ENCODE results near the gene HLCS.

Gene HLCS

DNA sequence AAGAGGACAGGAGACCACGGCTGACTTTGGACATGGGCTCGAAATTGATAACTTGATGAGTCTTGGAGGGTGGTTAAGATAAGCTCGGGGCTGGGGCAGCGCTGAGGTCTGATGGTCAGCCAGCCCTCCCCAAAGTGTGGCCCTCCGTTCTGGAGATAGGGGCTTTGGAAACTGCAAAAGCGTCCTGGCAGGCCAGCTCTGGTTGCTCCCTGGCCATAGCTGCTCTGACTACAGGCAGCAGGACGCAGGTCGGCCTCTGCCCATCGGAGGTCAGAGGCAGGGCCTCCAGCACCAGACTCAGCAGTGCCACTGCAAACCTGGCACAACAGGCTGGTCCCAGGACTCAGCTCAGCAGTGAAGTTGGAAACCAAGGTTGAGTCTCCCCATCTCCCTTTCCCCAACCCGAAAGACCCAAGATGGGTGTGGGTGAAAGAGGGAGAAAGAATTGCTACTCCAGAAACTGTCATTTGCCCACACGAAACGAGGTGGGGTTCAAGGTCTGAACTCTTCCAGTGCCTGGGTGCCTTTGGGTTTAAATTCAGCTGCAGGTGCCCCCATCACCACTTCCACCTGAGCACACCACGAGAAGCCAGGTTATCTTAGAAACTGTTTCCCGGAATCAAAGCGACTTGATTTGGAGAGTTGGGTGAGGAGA lies 262.7 kb downstream of the HLCS start:
- DNase-seq (ENCODE audit: low read depth), result no peak

DNA sequence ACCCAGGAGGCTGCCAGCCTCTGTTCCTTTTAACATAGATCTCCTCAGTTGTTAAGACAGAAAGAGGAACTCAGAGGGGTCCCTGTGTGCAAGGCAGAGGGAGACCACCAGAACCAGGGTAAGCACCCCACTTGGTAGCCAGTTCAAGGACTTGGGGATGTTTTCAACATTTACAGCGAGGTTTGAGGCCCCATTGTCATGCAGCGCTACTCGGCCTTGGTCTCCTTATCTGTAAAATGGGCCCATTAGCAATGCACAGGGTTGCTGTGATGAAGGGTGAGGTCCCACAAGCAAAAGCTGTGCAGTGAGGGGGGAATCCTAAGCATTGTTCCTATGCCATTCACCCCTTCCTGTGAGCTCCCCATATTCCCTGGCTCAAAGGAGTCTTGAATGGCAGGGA lies 263.3 kb downstream of the HLCS start:
- DNase-seq (ENCODE audit: low read depth), result no peak

DNA sequence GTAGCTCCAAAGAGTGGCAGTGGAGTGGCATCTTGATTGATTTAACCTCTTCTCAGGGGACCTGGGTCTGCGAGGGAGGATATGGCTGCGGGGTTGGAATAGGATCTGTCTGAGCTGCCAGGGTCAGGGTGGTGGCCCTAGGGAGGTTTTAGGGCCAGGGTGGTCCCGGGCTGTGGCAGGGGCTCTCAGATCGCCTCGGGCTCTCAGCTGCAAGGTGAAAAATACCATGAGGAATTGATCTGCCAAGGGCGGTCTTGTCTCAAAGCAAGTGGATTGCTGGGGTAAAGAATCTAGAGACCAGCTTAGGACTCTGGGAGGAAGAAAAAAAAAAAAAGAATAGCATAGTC lies 263.9 kb downstream of the HLCS start:
- no peak for DNase-seq (ENCODE audit: low read depth)

DNA sequence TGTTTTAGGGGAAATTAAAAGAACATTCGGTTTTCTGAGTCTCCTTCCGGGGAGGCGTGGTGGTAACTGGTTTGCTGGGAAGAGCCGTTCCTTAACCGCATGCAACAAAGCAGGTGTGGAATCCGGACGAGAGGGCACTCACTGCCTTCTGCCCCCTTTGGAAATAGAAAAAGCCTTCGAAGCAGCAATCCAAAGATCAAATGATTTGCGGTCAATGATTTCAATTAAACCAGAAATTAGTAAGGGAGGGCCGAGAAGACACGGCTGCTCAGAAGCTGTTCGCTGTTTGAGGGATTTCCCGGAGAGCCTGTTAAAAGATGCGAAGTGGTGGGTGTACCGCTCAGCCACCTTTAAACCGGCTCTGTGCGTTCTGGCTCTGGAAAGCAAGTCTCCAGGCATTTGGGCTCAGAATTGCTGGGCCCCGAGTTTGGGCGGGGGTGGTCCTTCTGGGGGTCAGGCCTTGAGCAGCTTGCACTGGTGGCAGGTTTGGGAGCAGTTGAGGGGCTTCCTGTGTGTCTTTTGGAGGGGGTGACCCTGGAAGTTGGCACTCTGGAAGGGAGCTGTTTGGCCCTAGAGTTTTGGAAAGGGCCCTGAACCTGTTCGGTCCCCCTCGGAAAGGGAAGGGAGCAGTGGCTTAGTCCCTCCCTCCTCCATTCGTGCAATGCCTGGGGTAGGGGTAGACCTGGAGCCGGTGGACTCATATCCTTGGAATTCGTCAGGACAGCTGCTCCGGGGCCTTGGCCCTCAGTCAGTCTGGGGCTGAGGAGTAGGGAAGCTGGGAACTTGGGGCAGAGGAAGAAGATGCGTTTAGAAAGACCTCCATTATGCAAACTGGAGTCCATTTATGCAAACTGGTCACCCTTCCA lies 264.5 kb downstream of the HLCS start:
- no peak for DNase-seq (ENCODE audit: low read depth)

DNA sequence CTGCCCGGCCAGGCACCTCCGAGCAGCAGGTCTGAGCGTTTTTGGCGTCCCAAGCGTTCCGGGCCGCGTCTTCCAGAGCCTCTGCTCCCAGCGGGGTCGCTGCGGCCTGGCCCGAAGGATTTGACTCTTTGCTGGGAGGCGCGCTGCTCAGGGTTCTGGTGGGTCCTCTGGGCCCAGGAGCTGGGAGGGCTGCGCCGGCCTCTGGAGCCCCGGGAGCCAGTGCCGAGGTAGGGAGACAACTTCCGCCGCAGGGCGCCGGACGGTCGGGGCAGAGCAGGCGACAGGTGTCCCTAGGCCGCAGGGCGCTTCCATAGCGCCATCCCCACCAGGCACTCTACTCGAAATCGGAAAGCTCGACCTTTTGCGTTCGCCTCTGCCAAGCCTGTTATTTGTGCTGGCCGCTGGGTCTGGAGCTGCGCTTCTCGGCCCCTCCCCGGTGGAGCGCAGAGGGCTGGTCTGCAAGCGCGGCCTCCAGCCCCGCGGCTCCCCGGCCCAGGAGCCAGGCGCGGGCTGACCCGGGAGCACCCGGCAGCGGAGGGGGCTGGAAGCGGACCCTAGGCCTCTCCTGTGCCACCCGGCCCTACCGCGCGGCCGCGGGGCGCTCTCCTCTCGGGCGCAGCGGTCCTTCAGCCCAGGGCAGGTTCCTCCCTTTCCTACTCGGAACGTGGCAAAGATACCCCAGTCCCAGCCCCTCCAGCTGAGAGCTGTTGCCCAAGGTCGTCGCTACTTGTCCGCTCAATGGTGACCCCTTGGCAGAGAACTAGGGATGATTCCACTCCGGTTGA lies 265.3 kb downstream of the HLCS start:
- no peak for DNase-seq (ENCODE audit: low read depth)

All from stromal cell of bone marrow (primary cell).